AG09309 (cell line): ENCODE measurements around the gene CDK10.

Experiments used
- DNase-seq: peaks from one replicate; pipeline ENCODE4 v3.0.0-alpha.2; 2010; ENCODE audit warnings: low read depth
- H3K4me3 ChIP-seq: 2 replicates; pipeline ENCODE4 v1.5.1; 2011; ENCODE audit warnings: mild to moderate bottlenecking, low read depth, low read length, moderate library complexity; ENCODE audit not compliant: control insufficient read depth
- TF ChIP-seq, protein P1 (sequence below): IDR thresholded peaks from 2 replicates; pipeline ENCODE4 v1.5.1; 2011; ENCODE audit warnings: mild to moderate bottlenecking, low read depth, low read length, inconsistent platforms; ENCODE audit not compliant: insufficient read depth, control insufficient read depth; ENCODE audit errors: missing control alignments

Gene CDK10

DNA sequence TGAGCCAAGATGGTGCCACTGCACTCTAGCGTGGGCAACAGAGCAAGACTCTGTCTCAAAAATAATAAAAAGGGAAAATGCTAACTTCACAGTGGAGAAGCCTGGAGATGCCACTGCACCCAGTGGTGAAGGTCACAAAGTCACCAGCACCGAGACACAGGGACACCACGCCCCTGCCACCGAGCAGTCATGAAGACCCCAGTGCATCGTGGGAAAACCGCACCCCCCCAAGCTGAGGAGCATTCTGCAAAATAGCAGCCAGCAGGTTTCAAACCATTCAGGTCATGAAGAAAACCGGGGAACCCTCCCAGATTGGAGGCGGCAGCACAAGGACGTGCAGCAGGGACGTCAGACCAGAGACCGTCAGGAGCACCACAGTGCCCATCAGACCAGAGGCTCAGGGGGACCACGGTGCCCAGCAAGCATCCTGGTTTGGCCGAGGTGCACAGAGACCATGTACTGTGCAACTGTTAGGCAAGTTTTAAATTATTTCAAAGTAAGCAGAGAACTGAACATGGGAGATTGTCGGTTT lies 42.7 kb upstream of the CDK10 start:
- H3K4me3 ChIP-seq = no peak overlapping the region
- DNase-seq = no peak
- TF ChIP-seq, protein P1, sequence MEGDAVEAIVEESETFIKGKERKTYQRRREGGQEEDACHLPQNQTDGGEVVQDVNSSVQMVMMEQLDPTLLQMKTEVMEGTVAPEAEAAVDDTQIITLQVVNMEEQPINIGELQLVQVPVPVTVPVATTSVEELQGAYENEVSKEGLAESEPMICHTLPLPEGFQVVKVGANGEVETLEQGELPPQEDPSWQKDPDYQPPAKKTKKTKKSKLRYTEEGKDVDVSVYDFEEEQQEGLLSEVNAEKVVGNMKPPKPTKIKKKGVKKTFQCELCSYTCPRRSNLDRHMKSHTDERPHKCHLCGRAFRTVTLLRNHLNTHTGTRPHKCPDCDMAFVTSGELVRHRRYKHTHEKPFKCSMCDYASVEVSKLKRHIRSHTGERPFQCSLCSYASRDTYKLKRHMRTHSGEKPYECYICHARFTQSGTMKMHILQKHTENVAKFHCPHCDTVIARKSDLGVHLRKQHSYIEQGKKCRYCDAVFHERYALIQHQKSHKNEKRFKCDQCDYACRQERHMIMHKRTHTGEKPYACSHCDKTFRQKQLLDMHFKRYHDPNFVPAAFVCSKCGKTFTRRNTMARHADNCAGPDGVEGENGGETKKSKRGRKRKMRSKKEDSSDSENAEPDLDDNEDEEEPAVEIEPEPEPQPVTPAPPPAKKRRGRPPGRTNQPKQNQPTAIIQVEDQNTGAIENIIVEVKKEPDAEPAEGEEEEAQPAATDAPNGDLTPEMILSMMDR = no peak

DNA sequence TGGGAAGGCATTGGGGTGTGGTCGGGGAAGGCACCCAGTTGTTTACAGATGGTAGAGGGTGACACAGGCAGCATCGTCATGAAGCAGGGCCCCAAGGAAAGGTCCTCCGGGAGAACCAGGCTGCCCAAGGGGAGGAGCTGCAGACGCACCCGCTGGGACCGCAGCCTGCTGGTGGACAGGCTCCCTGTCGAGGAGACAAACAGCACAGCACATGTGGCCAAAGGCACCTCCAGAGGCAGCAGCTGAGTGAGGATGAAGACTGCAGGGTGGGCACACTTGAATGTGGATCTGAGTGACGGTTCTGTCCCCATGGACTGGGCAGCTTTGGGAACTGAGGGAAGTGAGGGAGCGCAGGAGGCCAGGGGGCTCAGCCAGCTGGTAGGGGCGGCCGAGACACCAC lies 41.4 kb upstream of the CDK10 start:
- H3K4me3 ChIP-seq = no peak overlapping the region
- DNase-seq = no peak
- TF ChIP-seq, protein P1 = no peak

DNA sequence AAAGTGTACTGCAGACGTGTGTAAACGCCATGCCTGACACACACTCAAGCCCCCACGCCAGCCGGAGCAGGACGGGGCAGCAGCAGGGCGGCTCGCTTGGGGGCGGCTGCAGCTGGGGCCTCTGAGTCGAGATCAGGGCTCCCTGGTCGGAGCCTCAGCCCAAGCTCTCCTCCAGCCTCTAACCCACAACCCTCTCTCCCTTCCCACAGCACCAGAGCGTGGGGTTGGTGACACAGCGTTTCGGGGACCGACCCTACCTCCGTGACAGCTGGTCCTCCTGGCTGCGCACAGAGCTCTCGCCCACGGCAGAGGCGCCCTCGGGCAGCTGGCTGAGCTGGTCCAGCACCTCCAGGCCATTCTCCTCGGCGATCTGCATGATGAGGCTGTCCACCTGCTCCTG lies 40.2 kb upstream of the CDK10 start:
- TF ChIP-seq, protein P1 = no peak
- no peak for DNase-seq
- no peak overlapping the region for H3K4me3 ChIP-seq

DNA sequence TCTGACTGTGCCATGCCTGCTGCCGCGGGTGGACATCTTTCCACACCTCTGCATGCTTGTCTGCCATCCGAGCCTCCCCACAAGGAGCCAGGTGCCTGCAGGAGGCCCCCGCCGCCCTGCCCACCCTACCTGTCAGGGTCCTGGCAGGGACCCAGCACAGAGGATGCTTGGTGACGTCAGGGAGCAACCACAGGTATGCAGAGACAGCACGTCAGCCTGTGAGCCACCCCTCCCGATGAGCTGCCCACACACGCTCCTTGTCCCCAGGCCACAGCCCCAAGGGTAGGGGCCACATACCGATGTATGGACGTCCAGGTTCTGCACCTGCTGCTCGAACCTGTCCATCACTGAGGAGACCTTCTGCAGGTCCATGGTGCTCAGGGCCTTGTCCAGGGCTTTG lies 39.6 kb upstream of the CDK10 start:
- TF ChIP-seq, protein P1 = no peak
- no peak for DNase-seq
- H3K4me3 ChIP-seq = no peak overlapping the region

DNA sequence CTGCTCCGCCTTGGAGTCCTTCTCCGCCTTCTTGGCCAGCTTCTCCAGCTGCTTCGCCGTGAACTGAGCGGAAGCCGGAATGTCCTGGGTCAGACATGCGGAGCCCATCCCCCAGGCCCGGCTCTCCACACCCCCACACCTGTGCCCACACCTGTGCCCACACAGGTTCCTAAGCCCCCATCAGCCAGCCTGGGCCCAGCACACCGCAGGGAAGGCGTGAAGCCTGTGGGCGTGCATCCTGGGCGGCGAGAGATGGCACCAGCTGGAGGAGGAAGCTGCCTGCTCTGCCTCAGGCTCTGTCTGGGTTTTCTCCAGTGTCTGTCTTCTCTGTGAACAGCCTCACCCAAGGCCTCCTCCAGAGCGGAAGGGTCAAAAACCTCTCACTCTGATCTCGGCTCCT lies 34.9 kb upstream of the CDK10 start:
- no peak overlapping the region for H3K4me3 ChIP-seq
- no peak for DNase-seq
- TF ChIP-seq, protein P1 = no peak

DNA sequence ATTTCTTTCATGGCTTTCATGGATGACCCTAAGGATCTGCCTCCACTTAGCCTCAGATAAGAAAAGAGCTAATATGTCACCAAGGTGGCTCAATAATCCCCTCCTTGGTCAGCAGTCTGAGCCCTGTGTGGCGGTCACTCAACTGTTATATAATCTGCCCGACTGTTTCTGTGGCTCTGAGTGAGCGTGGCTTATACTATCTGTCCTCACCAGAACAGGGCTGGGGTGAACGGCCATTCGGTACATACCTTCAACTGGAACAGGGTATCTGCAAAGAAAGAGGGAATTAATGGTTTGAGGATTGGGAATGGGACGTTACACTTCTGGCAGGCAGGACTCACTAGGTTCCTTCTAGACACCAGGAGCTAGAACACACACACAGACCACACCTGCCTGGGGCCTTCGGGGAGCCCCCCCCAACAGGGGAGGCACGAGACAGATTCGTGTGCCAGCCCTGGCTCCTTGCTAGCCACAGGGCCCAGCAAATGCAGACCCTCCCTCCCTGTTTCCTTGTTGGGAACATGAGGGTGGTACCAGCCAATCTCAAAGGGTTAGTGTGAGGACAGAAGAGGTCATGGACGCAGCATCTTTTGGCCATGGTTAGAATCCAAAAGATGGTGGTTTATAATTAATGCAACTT lies 32.7 kb upstream of the CDK10 start:
- H3K4me3 ChIP-seq = no peak overlapping the region
- TF ChIP-seq, protein P1 = no peak
- DNase-seq = no peak

DNA sequence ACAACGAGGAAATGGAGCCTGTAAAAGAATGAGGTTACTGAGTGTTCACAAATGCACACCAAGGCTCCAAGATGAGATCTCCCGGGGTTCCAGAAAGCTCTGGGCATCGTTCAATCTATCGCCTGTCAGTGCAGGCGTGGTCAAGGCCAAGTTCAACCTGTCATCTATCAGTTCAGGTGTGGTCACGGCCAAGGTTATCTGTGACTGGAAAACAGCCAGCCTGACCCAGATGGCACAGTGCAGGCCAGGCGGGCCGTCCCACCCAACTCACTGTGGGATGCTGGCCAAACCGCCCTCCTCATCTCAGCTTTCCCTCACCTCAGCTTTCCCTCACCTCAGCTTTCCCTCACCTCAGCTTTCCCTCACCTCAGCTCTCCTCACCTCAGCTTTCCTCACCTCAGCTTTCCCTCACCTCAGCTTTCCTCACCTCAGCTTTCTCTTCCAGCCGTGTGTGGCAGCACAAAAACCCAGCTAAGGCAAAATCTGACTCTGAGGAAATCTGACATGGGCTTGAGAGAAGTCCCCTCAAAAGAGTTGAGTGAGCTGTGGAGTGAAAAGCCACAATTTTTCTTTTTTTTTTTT lies 31.3 kb upstream of the CDK10 start:
- no peak for DNase-seq
- TF ChIP-seq, protein P1 = no peak
- no peak overlapping the region for H3K4me3 ChIP-seq
